HEK293T (cell line): ENCODE results near the gene SLC1A6.

Experiments used
- ARNT ChIP-seq: fragments of 450-650 bp; IDR thresholded peaks from 2 replicates; pipeline ENCODE4 v1.6.1; 2017; ENCODE audit warnings: mild to moderate bottlenecking
- BHLHE40 ChIP-seq: fragments of 450-650 bp; IDR thresholded peaks from 2 replicates; pipeline ENCODE4 v1.6.1; 2016; ENCODE audit warnings: mild to moderate bottlenecking, moderate library complexity, borderline replicate concordance
- ELF4 ChIP-seq: fragments of 450-650 bp; IDR thresholded peaks from 2 replicates; pipeline ENCODE4 v1.6.1; 2017; ENCODE audit warnings: antibody characterized with exemption
- FOXA1 ChIP-seq: fragments of 450-650 bp; IDR thresholded peaks from 2 replicates; pipeline ENCODE4 v1.6.1; 2016; ENCODE audit warnings: mild to moderate bottlenecking
- FOXK2 ChIP-seq: fragments of 450-650 bp; IDR thresholded peaks from 2 replicates; pipeline ENCODE4 v1.6.1; 2016; ENCODE audit warnings: mild to moderate bottlenecking
- FOXM1 ChIP-seq: fragments of 450-650 bp; IDR thresholded peaks from 2 replicates; pipeline ENCODE4 v1.6.1; 2017; ENCODE audit warnings: mild to moderate bottlenecking, borderline replicate concordance
- HDGF ChIP-seq: fragments of 450-650 bp; IDR thresholded peaks from 2 replicates; pipeline ENCODE4 v1.6.1; 2017; ENCODE audit warnings: antibody characterized with exemption, borderline replicate concordance
- LEF1 ChIP-seq: fragments of 450-650 bp; IDR thresholded peaks from 2 replicates; pipeline ENCODE4 v1.6.1; 2017; ENCODE audit warnings: mild to moderate bottlenecking, borderline replicate concordance
- NFRKB ChIP-seq: fragments of 450-650 bp; IDR thresholded peaks from 2 replicates; pipeline ENCODE4 v1.6.1; 2016; ENCODE audit warnings: mild to moderate bottlenecking, moderate library complexity
- SP1 ChIP-seq: fragments of 450-650 bp; IDR thresholded peaks from 2 replicates; pipeline ENCODE4 v1.6.1; 2017
- SUZ12 ChIP-seq: fragments of 450-650 bp; IDR thresholded peaks from 2 replicates; pipeline ENCODE4 v1.6.1; 2016; ENCODE audit warnings: mild to moderate bottlenecking
- TARDBP ChIP-seq: fragments of 450-650 bp; IDR thresholded peaks from 2 replicates; pipeline ENCODE4 v1.6.1; 2016

- TF ChIP-seq FOXA1 (no peak), FOXM1 (no peak), BHLHE40 (no peak), FOXK2 (no peak), SP1 (no peak), ELF4 (no peak), ARNT (no peak), TARDBP (no peak), HDGF (no peak), NFRKB (no peak), LEF1 (no peak), SUZ12 (no peak)
Measured at GRCh38 chr19:14901675-14902260, 77.9 kb downstream of the SLC1A6 start.
